OCI-LY7 (cell line): ENCODE data around the gene CAMK2N1.

Experiments used
- CTCF ChIP-seq: fragments of 200-600 bp; sonication (generic); conservative IDR thresholded peaks from 2 replicates; pipeline ENCODE4 v1.5.1; 2014; ENCODE audit warnings: mild to moderate bottlenecking, antibody characterized with exemption, low read length, moderate library complexity, mixed read lengths
- EZH2phosphoT487 ChIP-seq: fragments of 200-600 bp; sonication (generic); IDR thresholded peaks from 2 replicates; pipeline ENCODE4 v1.6.1; 2018; ENCODE audit warnings: low read depth, borderline replicate concordance, mild to moderate bottlenecking, mixed run types, antibody characterized with exemption, low read length, moderate library complexity, mixed read lengths

GRCh38 chr1:20495661-20496060, 9.7 kb upstream of the CAMK2N1 start:
- no peak for TF ChIP-seq CTCF
- TF ChIP-seq EZH2phosphoT487 = no peak
